GM12801 (cell line): ENCODE measurements around the gene CBFA2T3.

Experiments used
- TF ChIP-seq, protein P1 (sequence below): IDR thresholded peaks from one replicate; pipeline ENCODE4 v1.5.1; 2011; ENCODE audit warnings: control low read depth; ENCODE audit not compliant: insufficient read length; ENCODE audit errors: extremely low read depth

The CBFA2T3 gene

GRCh38 chr16:88968589-88969280 is 8.3 kb downstream of the CBFA2T3 start:
- TF ChIP-seq, protein P1, sequence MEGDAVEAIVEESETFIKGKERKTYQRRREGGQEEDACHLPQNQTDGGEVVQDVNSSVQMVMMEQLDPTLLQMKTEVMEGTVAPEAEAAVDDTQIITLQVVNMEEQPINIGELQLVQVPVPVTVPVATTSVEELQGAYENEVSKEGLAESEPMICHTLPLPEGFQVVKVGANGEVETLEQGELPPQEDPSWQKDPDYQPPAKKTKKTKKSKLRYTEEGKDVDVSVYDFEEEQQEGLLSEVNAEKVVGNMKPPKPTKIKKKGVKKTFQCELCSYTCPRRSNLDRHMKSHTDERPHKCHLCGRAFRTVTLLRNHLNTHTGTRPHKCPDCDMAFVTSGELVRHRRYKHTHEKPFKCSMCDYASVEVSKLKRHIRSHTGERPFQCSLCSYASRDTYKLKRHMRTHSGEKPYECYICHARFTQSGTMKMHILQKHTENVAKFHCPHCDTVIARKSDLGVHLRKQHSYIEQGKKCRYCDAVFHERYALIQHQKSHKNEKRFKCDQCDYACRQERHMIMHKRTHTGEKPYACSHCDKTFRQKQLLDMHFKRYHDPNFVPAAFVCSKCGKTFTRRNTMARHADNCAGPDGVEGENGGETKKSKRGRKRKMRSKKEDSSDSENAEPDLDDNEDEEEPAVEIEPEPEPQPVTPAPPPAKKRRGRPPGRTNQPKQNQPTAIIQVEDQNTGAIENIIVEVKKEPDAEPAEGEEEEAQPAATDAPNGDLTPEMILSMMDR = no peak

GRCh38 chr16:88967830-88968588 is 9.0 kb downstream of the CBFA2T3 start:
- TF ChIP-seq, protein P1 = no peak

GRCh38 chr16:88966986-88967829 is 9.8 kb downstream of the CBFA2T3 start:
- TF ChIP-seq, protein P1 = no peak

DNA sequence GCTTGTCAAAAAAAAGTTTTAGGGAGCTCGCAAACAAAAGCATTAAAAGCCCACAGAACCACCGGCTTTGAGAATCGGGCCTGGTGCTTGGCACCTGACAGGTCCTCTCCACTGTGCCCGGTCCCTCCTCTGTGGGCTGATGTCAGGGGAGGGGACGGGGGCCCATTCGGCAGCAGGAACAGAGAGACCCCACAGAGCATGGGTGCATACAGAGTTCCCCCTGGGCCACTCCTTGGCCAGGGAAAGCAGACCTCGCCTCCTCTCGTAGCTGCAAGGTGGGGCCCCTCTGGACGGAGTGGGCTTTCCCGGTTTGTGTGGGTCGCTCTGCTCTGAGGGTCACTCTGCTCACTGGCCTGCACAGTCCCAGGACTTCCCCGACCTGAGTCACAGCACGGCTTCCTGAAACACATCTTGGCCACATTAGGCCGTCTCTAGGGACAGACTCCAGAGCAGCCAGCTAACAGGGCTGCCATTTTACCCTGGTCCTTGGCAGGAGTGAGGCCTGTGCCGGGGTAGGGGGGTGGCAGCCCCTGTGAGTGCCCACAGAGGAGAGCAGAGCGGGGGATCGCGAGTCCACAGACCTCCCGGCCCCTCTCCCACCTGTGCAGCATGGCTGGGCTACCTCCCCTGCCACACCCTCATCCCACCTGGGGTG is 11.1 kb downstream of the CBFA2T3 start:
- TF ChIP-seq, protein P1 = no peak

DNA sequence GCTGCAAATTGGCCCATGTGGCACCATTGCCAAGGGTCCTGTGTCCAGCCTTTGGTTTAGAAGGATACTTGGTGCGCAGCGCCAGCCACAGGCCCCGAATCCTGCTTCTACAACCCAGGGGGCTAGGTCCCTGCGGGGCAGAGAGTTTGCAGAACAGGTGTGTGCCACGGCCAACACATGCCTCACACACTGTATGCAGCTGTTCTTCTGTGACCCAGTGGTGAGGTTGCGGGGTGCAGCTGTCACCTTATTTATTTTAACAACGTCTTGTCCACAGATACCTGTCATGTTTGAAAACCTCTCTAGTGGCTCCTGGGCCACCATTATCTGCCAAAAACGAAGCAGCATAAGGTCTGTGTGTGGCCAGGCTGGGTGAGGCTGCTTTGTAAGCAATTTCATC is 11.6 kb downstream of the CBFA2T3 start:
- TF ChIP-seq, protein P1 = no peak

DNA sequence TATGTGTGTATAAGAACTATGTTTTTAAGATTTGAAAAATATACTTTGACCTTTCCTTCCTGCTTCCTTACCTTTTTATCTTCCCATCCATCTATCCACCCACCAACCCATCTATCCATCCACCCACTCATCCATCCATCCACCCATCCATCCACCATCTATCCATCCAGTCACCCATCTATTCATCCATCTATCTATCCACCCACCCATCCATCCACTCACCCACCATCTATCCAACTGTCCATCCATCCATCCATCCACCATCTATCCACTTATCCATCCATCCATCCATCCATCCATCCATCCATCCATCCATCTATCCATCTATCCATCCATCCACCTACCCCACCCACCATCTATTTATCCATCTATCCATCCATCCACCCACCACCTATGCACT is 12.4 kb downstream of the CBFA2T3 start:
- TF ChIP-seq, protein P1 = no peak

GRCh38 chr16:88963583-88963982 is 13.4 kb downstream of the CBFA2T3 start:
- TF ChIP-seq, protein P1 = no peak
